Pancreas (tissue), 10 donors: ENCODE data around the gene ASB3. TPM values are rescaled to one million over a fixed set of nuclear protein-coding genes. Genes with fewer than 3 reads are reported as not detected.
"Not testable (repeated sequence)": the region's sequence is repeated elsewhere in the genome, so short reads cannot be mapped to it uniquely, and the experiment has no call there.

Experiments
- ATAC-seq, 4 donors: fragments of 200-7000 bp; cut with Tn5 transposase; one replicate each; pipeline versions ENCODE4 v1.8.0 to v1.9.1; 2020; ENCODE audit warnings: mild to moderate bottlenecking in 4 of 4, moderate library complexity in 4 of 4
- DNase-seq, 6 donors: peaks; one replicate each; pipeline ENCODE4 v3.0.0-alpha.2; 2020
- FAIRE-seq: peaks from 2 replicates; lab custom pipeline; 2012; peaks lifted over from hg19 to GRCh38; lab: Jason Lieb, UNC
- H3K27ac ChIP-seq, 4 donors: fragments of 200-600 bp; sonication (generic); 1 replicate in 3 of 4; 2 replicates in 1 of 4; pipeline versions ENCODE4 v1.5.0 to v1.8.0; 2020
- H3K27me3 ChIP-seq, 4 donors: fragments of 200-600 bp; one replicate each; pipeline ENCODE4 v1.8.0; 2021
- H3K36me3 ChIP-seq, 3 donors: fragments of 200-600 bp; sonication (generic) in 1 of 3; one replicate each; pipeline versions ENCODE4 v1.5.0 to v1.8.0; 2020 to 2021
- H3K4me1 ChIP-seq, 3 donors: fragments of 200-600 bp; one replicate each; pipeline ENCODE4 v1.8.0; 2021
- H3K4me3 ChIP-seq, 4 donors: fragments of 200-600 bp; sonication (generic) in 2 of 4; one replicate each; pipeline versions ENCODE4 v1.5.0 to v1.8.0; 2020 to 2021
- H3K9me3 ChIP-seq, 4 donors: fragments of 200-600 bp; one replicate each; pipeline ENCODE4 v1.8.0; 2021
- WGBS, 2 donors: extraction: QIAGEN DNeasy Blood & Tissue Kit; methylation state at CpG; one replicate each; pipeline ENCODE4 v1.1.7; 2013; 5-methylcytosine and 5-hydroxymethylcytosine counted together
- intact Hi-C, 3 donors: fragments of 100-400 bp; cut with DNase I; formaldehyde crosslinking; loops; one replicate each; pipeline versions ENCODE4 v1.11.1 to v1.14.2; 2022
- polyA plus RNA-seq, 2 donors: library from polyadenylated mRNA; stranded (reverse); fragments of 200-250 nt; gene quantifications; one replicate each; pipeline ENCODE4 v1.2.3, GENCODE V29; 2013
- total RNA-seq, 6 donors: library from RNA; stranded (reverse); fragmentation: NEBNext Ultra II Directional in 4 of 6; extraction: Animal tissue kit (Norgen Biotek cat#: 25700) in 4 of 6; gene quantifications; one replicate each; pipeline versions ENCODE4 v1.2.1 to v1.2.4, GENCODE V29; 2021 to 2023
- TF ChIP-seq, protein P1 (sequence below), 4 donors: fragments of 200-600 bp; sonication (generic) in 3 of 4; IDR thresholded peaks; one replicate each; pipeline versions ENCODE4 v1.5.0 to v1.8.0; 2021; ENCODE audit warnings: antibody characterized with exemption in 4 of 4
- donor health status: healthy with polysubstance abuse.
- donor health status: DM: no; HTN: no; CAD: no; lungs with moderate emphysema.
- donor health status: DM: no; HTN: no; CAD: no.
- donor health status: control.
- donor health status: control.
- donor health status: Bipolar disorder and iron deficiency.
- donor health status: DM: yes; HTN: yes; CAD: no.
- donor health status: DM: no; HTN: no; CAD: no.
- donor health status: DM: no; HTN: no; CAD: no.
- donor health status: DM: yes; HTN: yes; CAD: no.

Gene ASB3
- total and polyA plus RNA-seq, 8 donors, result 4.3 to 10.1 (median 7.2) TPM

DNA sequence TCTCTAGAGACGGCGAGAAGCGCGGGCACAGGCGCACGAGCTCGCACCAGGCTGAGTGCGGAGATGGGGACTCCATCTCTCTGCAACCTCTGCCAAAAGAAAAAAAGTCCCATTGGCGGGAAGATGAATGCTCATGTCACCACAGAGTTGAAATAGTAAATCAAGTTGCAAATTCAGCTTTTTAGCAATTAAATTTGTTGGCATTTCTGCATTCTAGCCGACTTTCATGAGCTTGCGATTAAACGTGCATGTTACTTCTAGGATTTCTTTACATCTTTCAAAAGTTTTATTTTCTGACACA, 18.6 kb downstream of the ASB3 start:
- intact Hi-C loops, result no loop called here
- ATAC-seq, result no peak
- no peak for FAIRE-seq
- H3K4me3 ChIP-seq, result peak overlapping the region; percentile 42 to 65 (median 64)
- H3K27ac ChIP-seq, result no peak overlapping the region
- TF ChIP-seq, protein P1, sequence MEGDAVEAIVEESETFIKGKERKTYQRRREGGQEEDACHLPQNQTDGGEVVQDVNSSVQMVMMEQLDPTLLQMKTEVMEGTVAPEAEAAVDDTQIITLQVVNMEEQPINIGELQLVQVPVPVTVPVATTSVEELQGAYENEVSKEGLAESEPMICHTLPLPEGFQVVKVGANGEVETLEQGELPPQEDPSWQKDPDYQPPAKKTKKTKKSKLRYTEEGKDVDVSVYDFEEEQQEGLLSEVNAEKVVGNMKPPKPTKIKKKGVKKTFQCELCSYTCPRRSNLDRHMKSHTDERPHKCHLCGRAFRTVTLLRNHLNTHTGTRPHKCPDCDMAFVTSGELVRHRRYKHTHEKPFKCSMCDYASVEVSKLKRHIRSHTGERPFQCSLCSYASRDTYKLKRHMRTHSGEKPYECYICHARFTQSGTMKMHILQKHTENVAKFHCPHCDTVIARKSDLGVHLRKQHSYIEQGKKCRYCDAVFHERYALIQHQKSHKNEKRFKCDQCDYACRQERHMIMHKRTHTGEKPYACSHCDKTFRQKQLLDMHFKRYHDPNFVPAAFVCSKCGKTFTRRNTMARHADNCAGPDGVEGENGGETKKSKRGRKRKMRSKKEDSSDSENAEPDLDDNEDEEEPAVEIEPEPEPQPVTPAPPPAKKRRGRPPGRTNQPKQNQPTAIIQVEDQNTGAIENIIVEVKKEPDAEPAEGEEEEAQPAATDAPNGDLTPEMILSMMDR (IDR thresholded peaks at IDR 0.05), result no peak
- no peaks in the 10 kb centered on the region for H3K27me3 ChIP-seq
- H3K9me3 ChIP-seq, result no peaks in the 10 kb centered on the region
- DNase-seq, result no peak
- WGBS, 2 donors, result 1% methylated on average over 12 of the region's 12 CpGs
- peaks cover 0 to 3% (median 0%) of the 10 kb centered on the region in 3 donors for H3K36me3 ChIP-seq
- peaks cover 0 to 8% (median 4%) of the 10 kb centered on the region in 3 donors for H3K4me1 ChIP-seq

DNA sequence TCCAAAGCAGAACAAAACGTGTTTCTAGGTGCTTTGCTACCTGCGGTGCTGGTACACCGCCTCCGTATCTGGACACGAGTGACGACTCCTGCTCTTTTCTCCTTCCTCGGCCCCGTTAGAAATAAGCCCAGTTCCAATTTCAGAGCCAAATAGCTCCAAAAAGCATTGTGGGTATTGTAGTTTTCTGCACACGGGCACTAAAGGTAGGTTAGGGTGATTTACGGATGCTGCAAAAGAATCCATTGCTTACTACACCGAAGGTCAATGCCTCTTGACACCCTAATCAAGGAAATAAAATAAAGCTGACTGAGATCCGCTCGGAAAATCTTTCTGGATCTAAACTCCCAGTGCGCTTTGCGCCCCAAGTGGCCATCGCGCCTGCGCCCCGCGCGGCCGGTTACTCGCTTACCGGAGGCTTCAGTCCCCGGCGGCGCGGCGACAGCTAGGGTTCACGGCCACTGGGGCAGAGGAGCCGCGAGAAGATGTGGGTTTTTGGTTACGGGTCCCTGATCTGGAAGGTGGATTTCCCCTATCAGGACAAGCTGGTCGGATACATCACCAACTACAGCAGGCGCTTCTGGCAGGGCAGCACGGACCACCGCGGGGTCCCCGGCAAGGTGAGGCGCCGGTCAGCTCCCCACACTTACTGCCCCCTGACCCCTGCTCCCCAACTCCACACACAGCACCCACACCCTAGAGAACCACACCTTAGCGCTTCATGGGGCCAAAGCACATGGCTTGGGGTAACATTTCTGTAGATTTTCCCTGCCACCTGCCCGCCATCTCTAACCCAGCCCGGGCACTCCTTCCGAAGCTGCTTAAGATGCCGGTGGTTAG, 19.1 kb downstream of the ASB3 start, which contains the start of gene CHAC2:
CHAC2 (plus strand) TSS at position 400 of the 837 bp plus-strand sequence; CDS start at position 483, 83 bp downstream.
- Histone ChIP-seq H3K9me3 (no peaks in the 10 kb centered on the region), H3K4me1 (peaks cover 0 to 8% (median 4%) of the 10 kb centered on the region in 3 donors), H3K36me3 (peaks cover 0 to 8% (median 0%) of the 10 kb centered on the region in 3 donors), H3K27me3 (no peaks in the 10 kb centered on the region), H3K27ac (peak within 1 kb of the TSS in 3 of 4 donors; percentile 6 to 55 (median 52)), H3K4me3 (peak within 1 kb of the TSS; percentile 42 to 65 (median 64))
- peak; percentile 97 to 98 (median 98) for ATAC-seq
- 0% methylated on average over 46 of the region's 46 CpGs for WGBS, 2 donors
- TF ChIP-seq, protein P1 (IDR thresholded peaks at IDR 0.05), result peak; percentile 24 to 53 (median 40)
- no peak for FAIRE-seq
- DNase-seq, result peak; percentile 73 to 95 (median 81)
- intact Hi-C loops, result no loop called here

DNA sequence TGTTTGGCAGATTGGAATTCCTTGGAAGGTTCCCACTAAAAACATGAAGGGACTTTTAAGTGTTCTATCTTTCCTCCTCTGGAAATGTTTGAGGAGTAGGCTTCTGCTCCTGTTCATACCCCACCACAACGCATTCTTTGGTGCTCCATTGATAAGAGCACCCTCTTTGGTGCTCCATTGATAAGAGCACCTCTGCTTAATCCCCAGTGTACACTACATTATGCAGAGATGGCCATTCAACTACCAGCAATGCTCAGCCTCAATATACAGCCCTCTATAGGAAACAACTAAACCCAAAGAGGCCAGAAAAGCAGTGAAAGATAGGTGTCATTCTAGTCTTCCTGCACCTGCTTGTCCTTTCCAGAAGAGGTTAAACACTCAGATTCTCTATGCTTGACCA, 21.0 kb downstream of the ASB3 start:
- ATAC-seq, result no peak
- no peaks in the 10 kb centered on the region for H3K9me3 ChIP-seq
- 75 to 76% methylated on average over 1 of the region's 1 CpG for WGBS, 2 donors
- H3K4me3 ChIP-seq, result no peak overlapping the region
- H3K27me3 ChIP-seq, result no peaks in the 10 kb centered on the region
- no peak for DNase-seq
- H3K4me1 ChIP-seq, result peaks cover 0 to 8% (median 4%) of the 10 kb centered on the region in 3 donors
- no peak overlapping the region for H3K27ac ChIP-seq
- FAIRE-seq, result no peak
- intact Hi-C loops, result no loop called here
- peaks cover 0 to 8% (median 0%) of the 10 kb centered on the region in 3 donors for H3K36me3 ChIP-seq
- TF ChIP-seq, protein P1 (IDR thresholded peaks at IDR 0.05), result no peak

DNA sequence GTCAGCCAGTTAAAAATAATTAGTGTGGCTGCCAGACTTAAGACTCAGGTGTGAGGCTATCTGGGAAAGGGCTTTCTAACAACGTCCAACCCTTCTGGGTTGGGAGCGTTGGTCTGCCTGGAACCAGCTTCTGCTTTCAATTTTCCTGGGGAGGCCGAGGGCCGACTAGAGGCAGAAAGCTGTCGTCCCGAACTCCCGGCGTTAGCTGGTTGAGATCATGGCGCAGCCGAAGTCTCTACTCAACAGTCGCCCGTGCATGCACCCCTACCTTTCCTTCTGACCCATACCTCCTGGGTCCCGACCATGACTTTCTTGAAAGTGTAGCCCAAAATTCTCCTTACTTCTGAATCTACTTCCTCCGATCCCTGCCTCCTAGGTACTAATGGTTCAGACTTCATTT, 29.5 kb downstream of the ASB3 start:
- H3K4me3 ChIP-seq, H3K27me3 ChIP-seq, H3K9me3 ChIP-seq, ATAC-seq, H3K36me3 ChIP-seq, DNase-seq, H3K27ac ChIP-seq, FAIRE-seq, H3K4me1 ChIP-seq, intact Hi-C loops: not testable (repeated sequence)
- 96 to 99% methylated on average over 14 of the region's 14 CpGs for WGBS, 2 donors

DNA sequence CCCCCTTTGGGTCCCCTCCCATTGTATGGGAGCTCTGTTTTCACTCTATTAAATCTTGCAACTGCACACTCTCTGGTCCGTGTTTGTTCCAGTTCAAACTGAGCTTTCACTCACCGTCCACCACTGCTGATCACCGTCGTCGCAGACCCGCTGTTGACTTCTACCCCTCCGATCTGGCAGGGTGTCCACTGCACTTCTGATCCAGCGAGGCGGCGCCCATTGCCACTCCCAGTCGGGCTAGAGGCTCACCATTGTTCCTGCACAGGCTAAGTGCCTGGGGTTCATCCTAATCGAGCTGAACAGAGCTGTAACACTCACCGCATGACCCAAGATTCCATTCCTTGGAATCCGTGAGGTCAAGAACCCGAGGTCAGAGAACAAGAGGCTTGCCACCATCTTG, 30.1 kb downstream of the ASB3 start:
- intact Hi-C loops, result no loop called here
- H3K9me3 ChIP-seq, result no peaks in the 10 kb centered on the region
- no peak overlapping the region for H3K27ac ChIP-seq
- no peaks in the 10 kb centered on the region for H3K4me1 ChIP-seq
- 96 to 98% methylated on average over 15 of the region's 15 CpGs for WGBS, 2 donors
- H3K27me3 ChIP-seq, result no peaks in the 10 kb centered on the region
- H3K4me3 ChIP-seq, result no peak overlapping the region
- no peaks in the 10 kb centered on the region for H3K36me3 ChIP-seq
- FAIRE-seq, result no peak
- DNase-seq, result no peak
- ATAC-seq, result no peak
- TF ChIP-seq, protein P1 (IDR thresholded peaks at IDR 0.05), result no peak
